Right cardiac atrium (tissue), 5 donors: ENCODE measurements around the gene C16orf82. TPM values are rescaled to one million over a fixed set of nuclear protein-coding genes. Genes with fewer than 3 reads are reported as not detected.
A peak's percentile ranks its signal among the peaks of the same experiment; 100 is the strongest.

ENCODE experiments used
- ATAC-seq, 2 donors: fragments of 200-7000 bp; cut with Tn5 transposase; one replicate each; pipeline versions ENCODE4 v1.8.0 to v1.9.1; 2020; ENCODE audit warnings: moderate library complexity in 2 of 2, mild to moderate bottlenecking in 1 of 2
- DNase-seq, 3 donors: peaks; one replicate each; pipeline ENCODE4 v3.0.0-alpha.2; 2020
- H3K27ac ChIP-seq: one replicate; pipeline ENCODE4 v1.5.1; 2013; ENCODE audit warnings: mild to moderate bottlenecking, low read length, control low read depth, moderate library complexity
- H3K27me3 ChIP-seq: one replicate; pipeline ENCODE4 v1.6.1; 2013; ENCODE audit not compliant: control insufficient read depth, insufficient read depth
- H3K4me1 ChIP-seq: one replicate; pipeline ENCODE4 v1.6.1; 2013; ENCODE audit warnings: low read length; ENCODE audit not compliant: control insufficient read depth, insufficient read depth
- H3K4me3 ChIP-seq: one replicate; pipeline ENCODE4 v1.5.1; 2013; ENCODE audit warnings: low read length, control low read depth
- H3K9me3 ChIP-seq: one replicate; pipeline ENCODE4 v1.6.1; 2013; ENCODE audit warnings: low read length; ENCODE audit not compliant: control insufficient read depth
- WGBS: extraction: QIAGEN DNeasy Blood & Tissue Kit; methylation state at CpG from one replicate; pipeline ENCODE4 v1.1.7; 2013; 5-methylcytosine and 5-hydroxymethylcytosine counted together
- intact Hi-C, 4 donors: fragments of 100-400 bp; cut with DNase I; formaldehyde crosslinking; loops; one replicate each; pipeline versions ENCODE4 v1.11.0 to v1.14.0; 2022 to 2023
- long read RNA-seq, 4 donors: library from polyadenylated mRNA; unstranded; transcript quantifications; one replicate each; pipeline ENCODE4 v2.0.0, GENCODE V29; 2020 to 2021
- polyA plus RNA-seq: library from polyadenylated mRNA; stranded (reverse); fragments of 200-250 nt; gene quantifications from one replicate; pipeline ENCODE4 v1.2.3, GENCODE V29; 2013
- total RNA-seq, 4 donors: library from RNA; stranded (reverse); fragmentation: NEBNext Ultra II Directional; extraction: Animal tissue kit (Norgen Biotek cat#: 25700); gene quantifications; one replicate each; pipeline ENCODE4 v1.2.1, GENCODE V29; 2021
- donor health status: healthy with polysubstance abuse.
- donor health status: DM: no; HTN: yes; CAD: no.
- donor health status: DM: no; HTN: no; CAD: no.
- donor health status: DM: no; HTN: yes; CAD: no; lungs with severe emphysema.
- donor health status: DM: yes; HTN: yes; CAD: no.

C16orf82 gene
- total RNA-seq (not detected), polyA plus RNA-seq (not detected)
- long read RNA-seq, donor 1 = 0 reads
- long read RNA-seq, donor 2 = 0 reads
- long read RNA-seq, donor 3 = 0 reads
- long read RNA-seq, donor 4 = 0 reads

DNA sequence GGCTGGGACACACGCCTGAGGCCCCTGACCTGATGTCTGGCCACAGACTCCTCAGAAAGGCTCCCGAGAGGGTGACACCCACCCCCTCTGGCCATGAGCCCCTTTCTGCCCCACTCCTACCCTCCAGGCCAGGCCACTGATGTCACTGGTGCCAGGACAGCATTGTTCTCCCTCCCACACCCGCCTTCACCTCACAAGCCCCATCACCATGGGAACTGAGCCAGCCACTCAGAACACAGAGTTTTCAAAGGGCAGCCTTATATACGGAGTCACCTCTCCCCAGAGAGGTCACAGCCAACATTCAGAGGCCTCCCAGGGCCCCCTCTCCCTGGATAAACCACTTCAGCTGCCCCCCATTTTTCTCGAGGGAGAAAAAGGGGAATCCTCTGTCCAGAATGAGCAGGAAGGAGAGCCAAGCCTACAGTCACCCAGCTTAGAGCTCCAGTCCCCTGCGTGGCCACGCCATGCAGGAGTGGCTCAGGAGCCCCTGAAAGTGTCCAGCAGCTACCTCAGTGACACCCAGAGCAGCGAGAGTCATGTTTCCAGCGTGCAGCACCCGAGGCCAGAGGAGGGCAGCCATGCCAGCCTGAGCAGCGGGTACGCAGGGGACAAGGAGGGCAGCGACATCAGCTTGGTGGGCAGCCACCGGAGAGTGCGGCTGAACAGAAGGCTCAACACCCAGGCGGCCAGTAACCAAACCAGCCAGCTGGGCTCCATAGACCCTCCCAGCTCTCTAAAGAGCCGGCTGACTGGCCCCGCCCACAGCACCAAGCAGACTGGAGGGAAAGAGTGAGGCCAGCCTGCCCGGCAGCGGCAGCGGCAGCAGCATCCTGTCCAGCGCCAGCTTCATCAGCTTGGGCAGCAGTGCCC lies at the start of gene C16orf82:
Gene C16orf82, plus strand, starts transcription at position 260 of the 870 bp plus-strand sequence.
- peak; percentile 18 to 64 (median 62) for DNase-seq
- 35% methylated on average over 22 of the region's 22 CpGs for WGBS
- H3K27me3 ChIP-seq = no peaks in the 10 kb centered on the region
- peak; percentile 36 to 58 for ATAC-seq
- no peaks in the 10 kb centered on the region for H3K9me3 ChIP-seq
- H3K27ac ChIP-seq = no peak within 1 kb of the TSS
- H3K4me1 ChIP-seq = no peaks in the 10 kb centered on the region
- intact Hi-C loops = no loop called here
- H3K4me3 ChIP-seq = no peak within 1 kb of the TSS

- intact Hi-C loops = no loop called here
- H3K4me1 ChIP-seq = no peaks in the 10 kb centered on the region
- no peaks in the 10 kb centered on the region for H3K9me3 ChIP-seq
- no peak overlapping the region for H3K4me3 ChIP-seq
- no peak for DNase-seq
- 73% methylated on average over 2 of the region's 2 CpGs for WGBS
- H3K27ac ChIP-seq = no peak overlapping the region
- no peaks in the 10 kb centered on the region for H3K27me3 ChIP-seq
- no peak for ATAC-seq
These were observed 46.7 kb upstream of the C16orf82 start for GRCh38 chr16:27020031-27020430.

DNA sequence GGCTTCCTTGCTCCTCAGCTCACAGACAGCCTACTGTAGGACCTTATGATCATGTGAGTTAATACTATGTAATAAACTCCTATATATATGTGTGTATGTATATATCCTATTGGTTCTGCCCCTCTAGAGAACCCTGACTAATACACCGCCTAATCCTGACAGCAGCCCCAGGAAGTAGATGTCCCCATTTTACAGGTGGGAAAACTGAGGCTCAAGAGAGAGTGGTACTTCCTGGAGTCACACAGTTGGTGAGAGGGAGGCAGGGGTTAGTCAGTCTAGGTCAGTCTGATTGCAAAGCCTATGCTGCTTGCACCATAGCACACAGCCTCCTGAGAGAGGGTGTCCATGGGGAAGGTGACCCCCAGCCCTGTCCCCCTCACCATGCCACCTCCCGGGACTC lies 42.7 kb upstream of the C16orf82 start:
- ATAC-seq = no peak
- Histone ChIP-seq H3K27me3 (no peaks in the 10 kb centered on the region), H3K4me1 (no peaks in the 10 kb centered on the region), H3K4me3 (no peak overlapping the region), H3K9me3 (no peaks in the 10 kb centered on the region), H3K27ac (no peak overlapping the region)
- intact Hi-C loops = no loop called here
- 85% methylated on average over 2 of the region's 2 CpGs for WGBS
- no peak for DNase-seq

GRCh38 chr16:27025581-27025980 lies 41.1 kb upstream of the C16orf82 start:
- Histone ChIP-seq H3K27me3 (no peaks in the 10 kb centered on the region), H3K27ac (no peak overlapping the region), H3K4me1 (no peaks in the 10 kb centered on the region), H3K4me3 (no peak overlapping the region), H3K9me3 (no peaks in the 10 kb centered on the region)
- intact Hi-C loops = no loop called here
- DNase-seq (no peak), ATAC-seq (no peak)
- WGBS = 78% methylated on average over 6 of the region's 6 CpGs

DNA sequence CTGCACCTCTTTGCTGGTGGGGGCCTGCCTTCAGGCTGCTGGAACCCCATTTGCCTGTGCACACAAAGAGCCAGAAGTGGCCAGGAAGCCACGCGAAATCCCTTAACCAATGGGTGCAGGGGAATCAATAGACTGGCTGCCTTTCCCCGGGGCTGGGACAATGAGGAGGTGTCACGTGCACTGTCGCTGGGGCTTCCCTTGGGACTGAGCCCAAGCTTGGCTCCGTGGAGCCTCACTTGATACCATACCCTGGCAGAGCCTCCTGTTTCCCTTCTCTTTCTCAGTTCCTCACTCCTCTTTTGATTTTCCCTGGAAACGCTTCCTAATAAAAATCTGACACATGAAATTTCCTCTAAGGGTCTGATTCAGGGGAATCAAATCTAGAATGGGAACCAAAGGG lies 38.8 kb upstream of the C16orf82 start:
- intact Hi-C loops = no loop called here
- no peak for ATAC-seq
- H3K27me3 ChIP-seq = no peaks in the 10 kb centered on the region
- no peaks in the 10 kb centered on the region for H3K4me1 ChIP-seq
- H3K9me3 ChIP-seq = no peaks in the 10 kb centered on the region
- WGBS = 58% methylated on average over 7 of the region's 7 CpGs
- H3K27ac ChIP-seq = no peak overlapping the region
- no peak overlapping the region for H3K4me3 ChIP-seq
- no peak for DNase-seq

- intact Hi-C loops = no loop called here
- H3K27me3 ChIP-seq = no peaks in the 10 kb centered on the region
- no peak for ATAC-seq
- no peaks in the 10 kb centered on the region for H3K9me3 ChIP-seq
- no peaks in the 10 kb centered on the region for H3K4me1 ChIP-seq
- WGBS = 78% methylated on average over 7 of the region's 7 CpGs
- no peak for DNase-seq
- H3K27ac ChIP-seq = no peak overlapping the region
- H3K4me3 ChIP-seq = no peak overlapping the region
These were observed 38.1 kb upstream of the C16orf82 start for GRCh38 chr16:27028591-27029110.

GRCh38 chr16:27029525-27029924 lies 37.2 kb upstream of the C16orf82 start:
- Histone ChIP-seq H3K9me3 (no peaks in the 10 kb centered on the region), H3K4me1 (no peaks in the 10 kb centered on the region), H3K4me3 (no peak overlapping the region), H3K27ac (no peak overlapping the region), H3K27me3 (no peaks in the 10 kb centered on the region)
- no peak for ATAC-seq
- WGBS = 78% methylated on average over 6 of the region's 6 CpGs
- DNase-seq = no peak
- intact Hi-C loops = no loop called here

DNA sequence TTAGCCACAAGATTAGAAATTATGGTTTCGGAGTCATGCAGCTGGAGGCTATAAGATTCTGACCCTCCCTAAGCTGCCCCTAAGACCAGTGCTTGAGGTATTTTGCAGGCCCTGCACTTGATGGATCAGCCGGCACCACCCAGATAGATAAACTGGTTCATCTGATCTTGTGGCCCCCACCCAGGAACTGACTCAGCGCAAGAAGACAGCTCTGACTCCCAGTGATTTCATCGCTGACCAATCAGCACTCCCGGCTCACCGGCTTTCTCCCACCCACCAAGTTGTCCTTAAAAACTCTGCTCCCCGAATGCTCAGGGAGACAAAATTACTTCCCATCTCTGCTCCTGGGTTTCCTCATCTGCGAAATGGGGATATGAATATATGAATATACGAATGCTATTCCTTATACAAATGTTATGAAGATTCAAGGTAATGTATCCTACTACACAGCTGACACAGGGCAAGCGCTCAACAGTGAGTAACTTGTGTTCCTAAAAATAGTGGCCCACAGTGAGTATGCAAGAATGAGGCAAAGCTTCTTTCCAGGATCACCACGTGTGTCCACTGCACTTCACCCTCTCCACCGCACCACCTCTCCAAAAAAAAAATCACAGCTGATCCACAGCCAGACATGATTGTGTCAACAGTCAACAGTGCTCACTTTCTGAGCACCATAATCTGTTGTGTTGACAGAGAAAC lies 33.3 kb upstream of the C16orf82 start:
- H3K9me3 ChIP-seq = no peaks in the 10 kb centered on the region
- no peak overlapping the region for H3K27ac ChIP-seq
- 86% methylated on average over 12 of the region's 12 CpGs for WGBS
- no peak overlapping the region for H3K4me3 ChIP-seq
- DNase-seq (no peak), ATAC-seq (no peak)
- H3K4me1 ChIP-seq = no peaks in the 10 kb centered on the region
- intact Hi-C loops = no loop called here
- H3K27me3 ChIP-seq = no peaks in the 10 kb centered on the region

DNA sequence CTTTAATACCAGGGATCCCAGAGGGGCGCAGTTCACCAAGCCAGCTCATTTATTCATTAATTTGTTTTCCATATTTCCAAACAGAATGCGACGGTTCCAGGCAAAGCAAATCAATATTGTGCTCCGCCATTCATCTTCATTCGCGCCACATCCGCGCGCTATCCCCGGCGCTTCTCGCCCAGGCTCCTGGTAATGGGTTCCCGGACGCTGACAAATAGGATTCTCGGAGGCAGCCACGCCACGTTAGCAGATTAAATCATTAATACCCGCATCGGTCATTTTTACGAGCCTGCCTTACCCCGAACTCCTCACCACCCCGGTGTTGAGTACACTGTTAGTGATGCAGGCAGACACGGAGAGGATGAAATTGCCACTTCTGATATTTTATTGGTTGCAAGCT lies 26.0 kb upstream of the C16orf82 start:
- no peak for DNase-seq
- Histone ChIP-seq H3K27ac (no peak overlapping the region), H3K9me3 (peaks cover 2% of the 10 kb centered on the region), H3K4me3 (no peak overlapping the region), H3K4me1 (no peaks in the 10 kb centered on the region), H3K27me3 (no peaks in the 10 kb centered on the region)
- intact Hi-C loops = no loop called here
- WGBS = 90% methylated on average over 23 of the region's 23 CpGs
- ATAC-seq = no peak

- Histone ChIP-seq H3K4me1 (no peaks in the 10 kb centered on the region), H3K9me3 (peaks cover 2% of the 10 kb centered on the region), H3K27ac (no peak overlapping the region), H3K4me3 (no peak overlapping the region), H3K27me3 (no peaks in the 10 kb centered on the region)
- DNase-seq (no peak), ATAC-seq (no peak)
- intact Hi-C loops = no loop called here
These were observed 19.7 kb upstream of the C16orf82 start for GRCh38 chr16:27046958-27047518.

- intact Hi-C loops = no loop called here
- WGBS = 73% methylated on average over 7 of the region's 7 CpGs
- Histone ChIP-seq H3K4me3 (no peak overlapping the region), H3K4me1 (no peaks in the 10 kb centered on the region), H3K27ac (no peak overlapping the region), H3K27me3 (no peaks in the 10 kb centered on the region), H3K9me3 (peaks cover 2% of the 10 kb centered on the region)
- DNase-seq = no peak
- ATAC-seq = no peak
These were observed 18.4 kb upstream of the C16orf82 start for GRCh38 chr16:27048316-27048715.
